ENCODE measurements around the gene FAH.
"Not testable (repeated sequence)": the region's sequence is repeated elsewhere in the genome, so short reads cannot be mapped to it uniquely, and the experiment has no call there.

Gene FAH

GRCh38 chr15:80152896-80153876, at the start of gene FAH:
Gene FAH, plus strand, starts transcription at chr15:80152999. Its CDS starts 56 bp downstream, at chr15:80153055.
- peak in 1 of 2 experiments; percentile 64 for DNase-seq

- no peak for DNase-seq
Observed at GRCh38 chr15:80105193-80105592, 47.6 kb upstream of the FAH start.

GRCh38 chr15:80105595-80105994, 47.2 kb upstream of the FAH start:
- no peak for DNase-seq

GRCh38 chr15:80106051-80106450, 46.7 kb upstream of the FAH start:
- no peak for DNase-seq

GRCh38 chr15:80107204-80107603, 45.6 kb upstream of the FAH start:
- no peak for DNase-seq

- peak; percentile 45 to 64 for DNase-seq
Observed at GRCh38 chr15:80107774-80108173, 45.0 kb upstream of the FAH start.

GRCh38 chr15:80109388-80109787, 43.4 kb upstream of the FAH start:
- no peak for DNase-seq

GRCh38 chr15:80110920-80111319, 41.9 kb upstream of the FAH start:
- DNase-seq = no peak

- DNase-seq = no peak
Observed at GRCh38 chr15:80114114-80114513, 38.7 kb upstream of the FAH start.

- no peak for DNase-seq
Observed at GRCh38 chr15:80115021-80115420, 37.8 kb upstream of the FAH start.

GRCh38 chr15:80118956-80119355, 33.8 kb upstream of the FAH start:
- peak in 1 of 2 experiments; percentile 54 for DNase-seq

- DNase-seq = no peak
Observed at GRCh38 chr15:80120636-80121035, 32.2 kb upstream of the FAH start.

GRCh38 chr15:80121546-80121945, 31.3 kb upstream of the FAH start:
- DNase-seq = peak in 1 of 2 experiments; percentile 17

GRCh38 chr15:80123034-80123433, 29.8 kb upstream of the FAH start:
- DNase-seq = no peak

- DNase-seq = not testable (repeated sequence)
Observed at GRCh38 chr15:80127253-80127652, 25.5 kb upstream of the FAH start.

- DNase-seq = no peak
Observed at GRCh38 chr15:80127911-80128310, 24.9 kb upstream of the FAH start.

- no peak for DNase-seq
Observed at GRCh38 chr15:80132382-80132781, 20.4 kb upstream of the FAH start.

- DNase-seq = no peak
Observed at GRCh38 chr15:80136854-80137253, 15.9 kb upstream of the FAH start.

- DNase-seq = no peak
Observed at GRCh38 chr15:80138961-80139360, 13.8 kb upstream of the FAH start.

- DNase-seq = no peak
Observed at GRCh38 chr15:80140909-80141308, 11.9 kb upstream of the FAH start.

- DNase-seq = no peak
Observed at GRCh38 chr15:80141916-80142598, 10.7 kb upstream of the FAH start.

GRCh38 chr15:80142646-80143045, 10.2 kb upstream of the FAH start:
- DNase-seq = no peak

GRCh38 chr15:80151148-80151547, 1.7 kb upstream of the FAH start:
- peak in 1 of 2 experiments; percentile 31 for DNase-seq

- DNase-seq = no peak
Observed at GRCh38 chr15:80151576-80151975, 1.2 kb upstream of the FAH start.

All from NCI-H524 (cell line).